ENCODE results near the gene SYT4.
"Not testable (repeated sequence)": the region's sequence is repeated elsewhere in the genome, so short reads cannot be mapped to it uniquely, and the experiment has no call there.

The SYT4 gene, protein sequence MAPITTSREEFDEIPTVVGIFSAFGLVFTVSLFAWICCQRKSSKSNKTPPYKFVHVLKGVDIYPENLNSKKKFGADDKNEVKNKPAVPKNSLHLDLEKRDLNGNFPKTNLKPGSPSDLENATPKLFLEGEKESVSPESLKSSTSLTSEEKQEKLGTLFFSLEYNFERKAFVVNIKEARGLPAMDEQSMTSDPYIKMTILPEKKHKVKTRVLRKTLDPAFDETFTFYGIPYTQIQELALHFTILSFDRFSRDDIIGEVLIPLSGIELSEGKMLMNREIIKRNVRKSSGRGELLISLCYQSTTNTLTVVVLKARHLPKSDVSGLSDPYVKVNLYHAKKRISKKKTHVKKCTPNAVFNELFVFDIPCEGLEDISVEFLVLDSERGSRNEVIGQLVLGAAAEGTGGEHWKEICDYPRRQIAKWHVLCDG

DNA sequence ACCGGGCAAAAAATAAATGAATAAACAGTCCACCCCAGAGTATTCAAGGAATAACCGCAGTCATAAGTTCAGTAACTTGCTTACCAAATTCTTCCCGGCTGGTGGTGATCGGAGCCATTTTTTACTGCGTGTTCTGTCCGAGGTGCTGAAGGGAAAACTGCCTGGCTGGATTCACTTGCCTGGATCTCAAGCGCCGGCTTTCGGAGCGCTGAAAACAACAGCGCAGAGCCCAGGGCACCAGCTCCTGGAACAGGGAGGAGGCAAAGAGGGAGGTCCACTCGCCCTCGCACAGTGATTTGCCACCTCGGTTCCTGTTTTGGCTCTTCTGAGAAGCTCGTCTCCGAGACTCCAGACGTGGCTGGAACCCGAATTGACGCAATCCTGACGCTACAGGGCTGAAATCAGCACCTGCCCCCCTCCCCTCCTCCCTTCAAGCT lies at the start of gene SYT4:
TSS of gene SYT4 (minus strand) at position 327 of the 437 bp plus-strand sequence. CDS start at position 118, 209 bp downstream.
- DNase-seq (ENCODE audit: low read depth) = no peak

DNA sequence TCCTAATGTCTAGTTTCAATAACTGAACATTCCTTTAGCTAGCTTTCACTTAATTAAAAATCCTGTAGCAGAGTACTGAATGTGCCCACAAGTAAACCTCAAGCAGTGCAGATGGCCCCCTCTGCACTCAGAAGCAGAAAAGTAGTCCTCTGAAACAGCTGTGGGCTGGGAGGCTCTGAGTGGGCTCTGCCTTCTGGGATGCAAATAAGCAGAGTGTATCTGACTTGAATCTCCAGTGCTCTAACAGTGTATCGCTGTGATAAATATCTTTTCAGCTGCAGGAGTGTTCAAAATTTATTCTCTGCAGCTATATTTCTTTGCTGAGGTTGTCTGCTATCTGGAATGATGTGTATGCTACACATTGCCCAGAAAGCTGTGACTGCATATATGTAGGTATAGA lies 44.8 kb upstream of the SYT4 start:
- DNase-seq (ENCODE audit: low read depth) = no peak

- DNase-seq (ENCODE audit: low read depth) = no peak
Observed at GRCh38 chr18:43314941-43315340, 37.7 kb upstream of the SYT4 start.

GRCh38 chr18:43312891-43313290 lies 35.6 kb upstream of the SYT4 start:
- DNase-seq (ENCODE audit: low read depth) = no peak

GRCh38 chr18:43310239-43310638 lies 32.9 kb upstream of the SYT4 start:
- DNase-seq (ENCODE audit: low read depth) = no peak

DNA sequence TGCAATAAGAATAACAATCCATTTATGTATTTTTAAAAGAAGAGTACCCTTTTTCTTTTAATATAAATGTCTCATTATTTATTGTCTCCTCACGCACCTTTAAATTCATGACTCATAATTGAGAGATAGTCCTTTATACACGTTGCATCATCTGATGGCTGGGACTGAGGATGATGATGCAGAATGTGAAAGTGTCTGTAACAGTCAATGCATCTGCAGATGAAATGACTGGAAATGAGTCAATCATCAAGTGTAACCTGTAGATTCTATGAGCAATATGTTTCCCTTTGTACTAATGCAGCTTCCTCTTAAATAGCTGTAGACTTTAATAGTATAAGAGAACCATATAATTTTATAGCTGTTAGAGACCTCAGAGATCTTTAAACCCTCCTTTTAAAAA lies 26.1 kb upstream of the SYT4 start:
- DNase-seq (ENCODE audit: low read depth) = no peak

- DNase-seq (ENCODE audit: low read depth) = not testable (repeated sequence)
Observed at GRCh38 chr18:43286187-43286586, 8.9 kb upstream of the SYT4 start.

DNA sequence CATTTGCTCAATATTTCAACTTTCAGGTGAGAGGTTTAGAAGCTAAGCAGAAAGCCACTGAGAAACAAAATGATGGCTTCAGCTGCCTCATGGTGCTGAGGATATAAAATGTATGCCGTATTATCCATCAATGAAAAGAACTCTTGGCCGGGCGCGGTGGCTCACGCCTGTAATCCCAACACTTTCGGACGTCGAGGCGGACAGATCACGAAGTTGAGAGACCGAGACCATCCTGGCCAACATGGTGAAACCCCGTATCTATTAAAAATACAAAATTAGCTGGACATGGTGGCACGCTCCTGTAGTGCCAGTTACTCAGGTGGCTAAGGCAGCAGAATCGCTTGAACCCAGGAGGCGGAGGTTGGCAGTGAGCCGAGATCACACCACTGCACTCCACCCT lies 6.0 kb upstream of the SYT4 start:
- DNase-seq (ENCODE audit: low read depth) = no peak

DNA sequence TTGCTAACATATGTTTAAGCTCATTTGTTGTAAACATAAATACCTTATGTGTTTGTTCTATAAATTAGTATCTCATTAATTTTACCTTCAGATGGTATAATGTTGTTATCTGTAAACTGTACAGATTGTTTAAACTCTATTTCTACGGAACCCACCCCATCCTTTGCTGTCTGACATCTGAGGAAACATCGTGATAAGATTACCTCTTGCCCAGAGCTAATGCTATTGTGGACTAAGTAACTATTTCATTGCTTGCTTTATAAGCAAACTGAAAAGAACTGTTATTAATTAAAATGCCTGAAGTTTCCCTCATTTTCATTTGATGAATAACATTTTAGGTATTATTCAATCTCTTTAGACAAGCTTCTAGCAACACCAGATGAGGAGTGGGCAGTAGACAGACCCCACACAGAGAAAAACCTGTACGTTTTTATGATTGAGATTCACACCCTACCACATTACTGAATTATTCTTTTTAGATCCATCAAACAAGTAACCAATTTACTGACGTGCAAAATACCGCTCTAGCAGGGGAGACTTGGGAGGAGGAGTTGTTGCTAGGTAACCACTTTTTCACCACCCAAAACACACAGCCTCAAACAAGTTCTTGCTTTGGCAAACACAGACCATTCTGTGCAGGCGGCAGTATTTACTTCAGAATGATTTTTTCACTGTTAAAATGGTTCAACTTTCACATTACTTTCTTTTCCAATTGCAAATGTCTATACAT lies 1.9 kb upstream of the SYT4 start:
- no peak for DNase-seq (ENCODE audit: low read depth)

GRCh38 chr18:43278355-43278754 lies 1.1 kb upstream of the SYT4 start:
- DNase-seq (ENCODE audit: low read depth) = no peak

DNA sequence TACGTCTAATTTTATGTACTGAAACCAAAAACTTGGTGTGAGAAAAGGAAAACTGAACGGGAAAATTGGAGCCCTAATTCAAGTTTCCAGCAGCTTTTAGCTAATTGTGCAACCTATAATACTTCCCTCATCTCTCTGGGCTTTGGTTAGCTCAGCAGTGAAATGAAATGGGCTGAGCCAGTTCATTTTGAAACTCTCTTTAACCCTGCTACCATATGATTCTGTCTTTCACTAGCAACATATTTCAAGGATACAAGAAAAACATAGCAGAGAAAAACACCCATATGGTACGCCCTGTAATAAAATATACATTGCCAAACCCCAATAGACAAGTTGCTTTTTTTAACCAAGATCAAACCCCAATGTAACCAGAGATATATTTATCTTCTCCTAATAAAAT lies 799 bp downstream of the SYT4 start:
- DNase-seq (ENCODE audit: low read depth) = no peak

DNA sequence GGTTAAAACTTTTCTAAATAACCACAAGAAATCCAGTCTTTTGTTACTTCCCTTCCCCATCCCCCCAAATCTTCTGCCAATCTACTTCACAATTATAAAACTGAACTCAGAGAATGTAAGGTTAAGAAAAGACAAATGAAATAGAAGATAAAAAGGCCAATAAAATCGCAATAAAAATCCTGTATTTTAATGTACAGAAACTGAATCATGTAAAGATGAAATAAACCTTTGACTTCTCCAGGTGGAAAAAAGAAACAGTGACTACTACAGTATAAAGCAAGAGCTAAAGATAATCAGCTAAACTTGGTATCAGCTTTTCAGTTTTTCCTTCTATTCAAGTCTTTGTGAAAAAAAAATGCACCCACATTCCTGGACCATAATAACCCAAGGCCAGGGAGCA lies 1.7 kb downstream of the SYT4 start:
- DNase-seq (ENCODE audit: low read depth) = no peak

- no peak for DNase-seq (ENCODE audit: low read depth)
Observed at GRCh38 chr18:43274526-43274925, 2.8 kb downstream of the SYT4 start.

DNA sequence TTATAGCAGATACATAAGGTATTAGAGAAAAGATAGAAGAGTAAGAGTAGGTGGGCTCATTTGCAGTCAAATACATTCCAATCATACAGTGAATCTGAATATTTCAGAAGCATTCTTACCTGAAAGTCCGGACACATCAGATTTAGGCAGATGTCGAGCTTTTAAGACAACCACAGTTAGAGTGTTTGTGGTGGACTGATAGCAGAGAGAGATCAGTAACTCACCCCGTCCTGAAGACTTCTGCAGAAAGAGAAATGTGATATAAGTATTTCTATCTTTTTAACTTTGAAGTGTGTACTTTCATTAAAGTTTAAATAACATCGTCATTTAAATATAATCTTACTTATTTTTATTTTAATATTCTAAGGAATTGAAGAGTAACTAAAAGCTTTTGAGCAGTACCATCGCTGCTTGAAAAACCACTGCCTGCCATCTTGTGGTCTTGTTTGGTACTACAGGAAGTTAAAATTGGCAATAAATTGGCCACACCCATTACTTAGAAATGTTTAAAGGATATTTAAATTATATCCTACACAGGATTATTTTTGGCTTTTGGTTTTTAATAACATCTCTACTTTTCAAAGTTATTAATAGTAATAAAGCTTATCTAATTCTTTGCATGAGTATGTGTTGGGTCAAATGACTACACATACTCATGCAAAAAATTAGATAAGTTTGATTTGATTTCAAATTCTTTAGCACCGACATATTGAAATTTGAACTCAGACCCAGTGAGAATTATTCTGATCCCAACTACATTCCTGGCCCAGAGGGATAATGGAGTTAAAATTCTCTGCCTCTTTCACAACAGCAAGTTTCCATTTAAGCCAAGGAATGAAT lies 5.5 kb downstream of the SYT4 start:
- no peak for DNase-seq (ENCODE audit: low read depth)

DNA sequence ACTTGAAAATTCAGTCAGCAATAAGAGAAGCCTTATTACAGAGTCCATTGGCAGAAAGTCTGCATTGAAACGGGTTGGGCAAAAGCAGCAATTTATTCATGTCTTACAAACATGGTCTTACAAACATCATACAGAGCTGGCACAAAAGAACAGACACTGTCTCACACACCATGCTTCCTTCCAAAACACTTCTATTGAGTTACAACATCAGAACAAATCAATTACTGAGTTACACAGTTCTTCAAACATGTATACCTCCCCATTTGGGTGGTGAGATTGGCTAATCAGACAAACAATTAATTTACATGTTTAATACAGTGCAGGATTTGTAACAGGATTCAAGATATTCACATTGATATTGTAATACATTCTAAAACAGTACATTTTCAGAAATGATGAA lies 9.5 kb downstream of the SYT4 start:
- no peak for DNase-seq (ENCODE audit: low read depth)

DNA sequence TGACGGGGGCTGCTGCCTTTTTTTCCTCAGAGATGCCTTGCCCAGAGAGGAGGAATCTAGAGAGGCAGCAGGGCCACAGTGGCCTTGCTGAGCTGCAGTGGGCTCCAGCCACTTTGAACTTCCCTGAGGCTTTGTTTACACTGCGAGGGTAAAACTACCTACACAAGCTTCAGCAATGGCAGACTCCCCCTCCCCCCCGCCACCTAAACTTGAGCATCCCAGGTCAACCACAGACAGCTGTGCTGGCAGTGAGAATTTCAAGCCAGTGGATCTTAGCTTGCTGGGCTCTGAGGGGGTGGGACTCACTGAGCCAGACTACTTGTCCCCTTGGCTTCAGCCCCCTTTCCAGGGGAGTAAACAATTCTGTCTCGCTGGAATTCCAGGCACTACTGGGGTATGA lies 11.8 kb downstream of the SYT4 start:
- no peak for DNase-seq (ENCODE audit: low read depth)

DNA sequence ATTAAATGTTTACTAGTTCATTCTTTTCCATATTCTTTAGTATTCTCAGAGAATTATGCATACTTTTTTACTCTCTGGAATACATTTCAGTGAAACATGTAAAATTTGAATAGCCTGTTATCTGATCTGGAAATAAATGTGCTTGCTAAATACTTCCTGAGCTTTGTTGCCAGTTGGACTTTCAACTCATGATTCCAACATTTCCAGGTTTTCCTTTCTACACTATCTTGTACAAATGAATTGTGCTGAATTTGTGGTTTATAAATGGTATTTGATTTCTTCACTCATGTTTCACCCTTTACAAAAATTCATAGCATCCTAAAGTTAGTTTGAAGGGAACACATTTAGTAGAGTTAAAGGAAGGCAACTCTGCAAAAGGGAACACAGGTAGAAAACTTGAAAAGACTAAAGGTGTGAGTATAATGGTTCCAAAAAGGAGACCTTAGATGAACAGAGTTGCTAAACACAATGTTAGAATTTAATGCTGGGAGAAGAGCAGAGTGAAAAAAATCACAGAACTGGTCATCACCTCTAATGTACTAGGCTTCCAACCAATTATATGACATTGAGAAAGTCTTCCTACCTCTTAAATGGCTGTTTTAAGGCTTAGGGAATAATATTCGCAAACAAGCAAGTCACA lies 28.6 kb downstream of the SYT4 start:
- DNase-seq (ENCODE audit: low read depth) = no peak

GRCh38 chr18:43247944-43248343 lies 29.3 kb downstream of the SYT4 start:
- DNase-seq (ENCODE audit: low read depth) = no peak

DNA sequence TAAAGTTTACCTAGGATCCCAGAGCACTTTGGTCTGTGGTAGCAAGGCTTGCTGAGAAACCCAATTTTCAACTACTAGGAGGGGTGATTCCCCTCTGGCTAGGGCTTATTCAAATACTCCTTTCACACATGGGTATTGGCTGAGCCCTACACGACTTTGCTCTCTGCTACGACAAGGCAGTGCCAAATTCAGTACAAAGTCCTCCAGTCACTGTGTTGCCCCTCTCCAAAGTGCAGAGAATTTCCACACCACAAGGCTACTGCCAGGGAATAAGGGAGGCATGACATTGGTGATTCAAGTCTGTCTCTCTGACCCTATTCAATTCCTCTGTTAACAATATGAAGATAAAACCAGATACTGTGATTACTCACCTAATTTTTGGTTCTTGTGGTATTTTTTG lies 38.9 kb downstream of the SYT4 start:
- no peak for DNase-seq (ENCODE audit: low read depth)

DNA sequence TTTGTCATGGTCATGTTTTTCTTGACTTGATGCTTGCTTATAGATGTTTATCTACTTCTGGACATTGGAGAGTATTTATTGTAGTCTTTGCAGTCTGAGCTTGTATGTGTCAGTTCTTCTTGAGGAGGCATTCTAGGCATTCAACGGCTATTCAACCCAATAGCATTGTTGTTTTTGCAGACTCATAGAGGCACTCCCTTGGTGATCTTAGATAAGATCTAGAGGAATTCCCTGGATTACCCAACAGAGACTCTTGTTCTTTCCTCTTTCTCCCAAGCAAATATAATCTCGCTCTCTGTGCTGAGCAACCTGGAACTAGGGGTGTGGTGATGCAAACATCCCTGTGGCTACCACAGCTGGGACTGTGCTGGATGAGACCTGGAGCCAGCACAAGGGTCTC lies 40.4 kb downstream of the SYT4 start:
- no peak for DNase-seq (ENCODE audit: low read depth)

DNA sequence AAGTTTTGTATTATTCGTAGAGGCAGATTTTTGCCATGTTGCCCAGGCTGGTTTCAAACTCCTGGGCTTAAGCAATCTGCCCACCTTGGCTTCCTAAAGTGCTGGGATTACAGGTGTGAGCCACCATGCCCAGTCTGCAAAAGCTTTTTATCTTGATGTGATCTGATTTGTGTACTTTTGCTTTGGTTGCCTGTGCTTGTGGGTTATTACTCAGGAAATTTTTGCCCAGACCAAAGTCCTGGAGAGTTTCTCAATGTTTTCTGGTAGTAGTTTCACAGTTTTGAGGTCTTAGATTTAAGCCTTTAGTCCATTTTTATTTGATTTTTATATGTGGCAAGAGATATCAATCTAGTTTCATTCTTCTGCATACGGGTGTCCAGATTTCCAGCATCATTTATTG lies 42.4 kb downstream of the SYT4 start:
- no peak for DNase-seq (ENCODE audit: low read depth)

DNA sequence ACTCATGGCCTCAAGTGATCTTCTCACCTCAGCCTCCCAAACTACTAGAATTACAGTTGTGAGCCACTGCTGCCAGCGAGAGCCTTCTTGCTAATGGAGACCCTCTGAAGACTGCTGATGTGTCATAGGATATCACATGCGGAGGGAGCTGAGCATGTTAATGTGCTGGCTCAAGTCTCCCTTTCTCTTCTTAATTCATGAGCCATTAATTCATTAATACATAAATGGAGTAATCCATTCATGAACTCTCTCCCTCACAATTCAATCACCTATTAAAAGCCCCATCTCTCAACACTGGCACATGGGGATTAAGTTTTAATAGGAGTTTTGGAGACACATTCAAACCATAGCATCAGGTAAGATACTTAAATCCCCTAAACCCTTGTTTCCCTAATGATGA lies 54.8 kb downstream of the SYT4 start:
- no peak for DNase-seq (ENCODE audit: low read depth)

Measured in activated T-cell treated with anti-CD3 and anti-CD28 coated beads for 48 hours (primary cell).